NK-92 (cell line): ENCODE results near the gene HHEX.
"Not testable (repeated sequence)": the region's sequence is repeated elsewhere in the genome, so short reads cannot be mapped to it uniquely, and the experiment has no call there.

Experiments used
- DNase-seq: peaks from one replicate; lab custom pipeline; 2025; ENCODE audit not compliant: unreplicated experiment; lab: John Stamatoyannopoulos, UW

Gene HHEX

DNA sequence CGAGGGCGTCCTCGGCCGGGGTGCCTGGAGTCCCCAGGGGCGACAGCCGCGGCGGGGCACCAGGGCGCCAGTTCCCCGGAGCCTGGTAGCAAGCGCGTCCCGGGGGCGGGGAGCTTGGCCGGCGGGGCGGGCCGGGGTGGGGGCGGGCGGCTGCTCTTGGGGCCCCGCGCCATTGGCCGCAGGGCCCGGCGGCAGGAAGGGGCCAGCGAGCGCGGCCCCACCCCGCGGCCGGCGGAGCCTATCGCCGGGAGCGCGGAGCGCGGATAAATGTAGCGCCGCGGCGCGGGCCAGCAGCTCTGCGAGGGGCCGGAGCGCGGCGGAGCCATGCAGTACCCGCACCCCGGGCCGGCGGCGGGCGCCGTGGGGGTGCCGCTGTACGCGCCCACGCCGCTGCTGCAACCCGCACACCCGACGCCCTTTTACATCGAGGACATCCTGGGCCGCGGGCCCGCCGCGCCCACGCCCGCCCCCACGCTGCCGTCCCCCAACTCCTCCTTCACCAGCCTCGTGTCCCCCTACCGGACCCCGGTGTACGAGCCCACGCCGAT is at the start of gene HHEX:
Gene HHEX (plus strand): TSS at position 293 of the 548 bp plus-strand sequence. CDS start 32 bp downstream, at position 325.
- no peak for DNase-seq

DNA sequence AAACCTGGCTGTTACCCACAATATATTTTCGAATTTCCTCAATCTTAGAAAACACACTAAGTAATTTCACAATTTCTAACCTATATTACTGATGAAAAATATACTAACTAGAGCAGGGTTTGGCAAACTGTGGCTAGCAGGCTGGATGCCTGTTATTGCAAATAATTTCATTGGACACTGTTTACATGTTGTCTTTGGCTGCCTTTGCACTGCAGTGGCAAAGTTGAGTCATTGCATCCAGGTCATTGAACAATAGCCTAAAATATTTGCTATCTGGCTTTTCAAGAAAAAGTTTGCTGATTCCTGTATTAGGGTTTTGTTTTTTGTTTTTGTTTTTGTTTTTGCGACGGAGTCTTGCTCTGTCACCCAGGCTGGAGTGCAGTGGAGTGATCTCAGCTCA is 49.6 kb upstream of the HHEX start:
- DNase-seq, result no peak

DNA sequence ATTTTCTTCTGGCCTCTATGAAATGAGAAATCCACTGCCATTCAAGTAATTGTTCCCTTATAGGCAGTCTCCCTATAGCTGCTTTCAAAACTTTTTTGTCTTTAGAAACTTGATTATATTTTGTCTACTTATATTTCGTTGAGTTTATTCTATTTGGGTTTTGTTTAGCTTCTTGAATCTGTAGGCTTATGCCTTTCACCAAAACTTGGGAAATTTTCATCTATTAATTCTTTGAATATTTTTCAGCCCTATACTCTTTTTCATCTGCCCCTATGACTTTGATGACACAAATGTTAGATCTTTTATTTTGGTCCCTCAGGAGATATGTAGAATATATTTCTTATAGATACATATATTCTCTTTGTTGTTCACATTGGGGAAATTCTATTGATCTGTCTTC is 48.3 kb upstream of the HHEX start:
- DNase-seq, result no peak

GRCh38 chr10:92644921-92645320 is 44.8 kb upstream of the HHEX start:
- DNase-seq, result no peak

DNA sequence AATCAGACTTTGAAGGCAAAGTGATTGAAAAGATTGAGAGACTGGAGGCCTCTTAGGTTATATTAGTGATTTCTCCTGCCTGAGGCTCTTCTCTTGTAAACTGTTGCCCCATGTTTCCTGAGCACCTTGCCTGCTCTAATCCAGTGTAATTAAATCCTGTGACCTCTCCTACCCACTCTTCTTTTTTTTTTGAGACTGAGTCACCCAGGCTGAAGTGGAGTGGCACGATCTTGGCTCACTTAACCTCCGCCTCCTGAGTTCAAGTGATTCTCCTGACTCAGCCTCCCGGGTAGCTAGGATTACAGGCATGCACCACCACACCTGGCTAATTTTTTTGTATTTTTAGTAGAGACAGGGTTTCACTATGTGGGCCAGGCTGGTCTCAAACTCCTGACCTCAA is 38.9 kb upstream of the HHEX start:
- DNase-seq, result not testable (repeated sequence)

DNA sequence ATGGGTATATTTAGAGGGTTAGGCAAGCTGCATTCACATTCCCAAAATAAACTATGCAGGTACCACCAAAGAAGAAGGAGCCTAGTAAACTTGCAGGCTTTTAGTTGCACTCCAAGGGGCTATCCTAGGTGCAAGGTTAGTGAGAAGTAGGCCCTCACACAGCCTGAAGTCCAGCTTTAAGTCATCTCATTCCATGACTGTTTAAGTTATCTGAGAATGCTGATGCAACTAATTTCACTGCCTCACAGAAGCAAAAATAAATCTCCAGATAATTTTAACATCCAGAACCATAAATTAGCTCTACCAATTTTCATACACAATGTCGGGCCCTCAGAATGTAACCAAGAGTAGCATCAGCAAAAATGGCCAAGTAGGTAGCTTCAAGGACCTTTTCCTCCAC is 34.3 kb upstream of the HHEX start:
- no peak for DNase-seq

DNA sequence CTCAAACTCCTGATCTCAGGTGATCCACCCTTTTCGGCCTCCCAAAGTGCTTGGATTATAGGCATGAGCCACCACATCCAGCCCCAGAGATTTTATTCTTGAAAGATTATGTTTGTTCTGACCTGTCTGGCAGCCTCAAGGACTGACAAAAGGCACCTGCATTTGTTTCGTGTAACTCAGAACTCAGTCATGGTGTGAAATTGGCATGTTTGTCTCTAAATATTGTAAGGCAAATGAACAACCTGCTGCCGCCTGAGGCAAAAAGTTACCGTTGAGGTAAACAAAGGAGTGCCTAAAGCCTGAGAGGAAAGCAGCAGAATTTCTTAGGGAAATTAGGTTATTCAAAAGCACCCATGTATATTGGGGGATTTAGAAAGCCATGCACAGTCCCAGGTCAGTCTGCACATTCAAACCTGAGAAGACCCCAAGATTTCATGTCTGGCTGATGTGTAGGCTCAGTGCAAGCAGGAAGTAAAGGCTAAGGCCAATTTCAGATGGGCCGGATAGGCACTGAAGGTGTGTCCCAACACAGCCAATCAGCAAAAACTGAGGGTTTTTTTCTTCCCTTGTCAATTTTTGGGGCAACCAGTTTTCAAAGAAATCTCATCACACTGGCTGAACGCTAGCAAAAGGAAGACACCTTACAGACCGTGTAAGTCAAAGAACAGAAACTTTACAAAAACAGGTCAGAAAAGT is 33.3 kb upstream of the HHEX start:
- no peak for DNase-seq

GRCh38 chr10:92657024-92657423 is 32.7 kb upstream of the HHEX start:
- no peak for DNase-seq

- no peak for DNase-seq
Measured at GRCh38 chr10:92662848-92663247, 26.9 kb upstream of the HHEX start.

DNA sequence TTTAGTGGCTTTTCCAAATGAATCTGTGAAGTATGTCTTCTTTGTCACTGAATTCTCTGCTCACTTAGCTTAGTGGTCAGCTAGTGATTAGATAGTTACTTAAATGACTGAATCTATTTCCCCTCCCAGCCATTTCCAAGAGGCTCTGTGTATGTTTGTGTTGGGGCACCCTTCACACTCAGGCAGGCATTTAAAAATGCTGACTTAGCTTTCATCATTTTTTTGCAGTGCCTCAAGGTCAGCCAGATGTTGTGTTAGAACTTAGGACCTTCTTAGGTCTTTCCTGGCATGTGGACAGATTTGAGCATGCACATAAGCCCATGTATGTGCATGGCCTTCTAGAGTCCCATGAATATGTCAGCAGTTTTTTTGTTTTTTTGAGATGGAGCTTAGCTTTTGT is 25.4 kb upstream of the HHEX start:
- no peak for DNase-seq

DNA sequence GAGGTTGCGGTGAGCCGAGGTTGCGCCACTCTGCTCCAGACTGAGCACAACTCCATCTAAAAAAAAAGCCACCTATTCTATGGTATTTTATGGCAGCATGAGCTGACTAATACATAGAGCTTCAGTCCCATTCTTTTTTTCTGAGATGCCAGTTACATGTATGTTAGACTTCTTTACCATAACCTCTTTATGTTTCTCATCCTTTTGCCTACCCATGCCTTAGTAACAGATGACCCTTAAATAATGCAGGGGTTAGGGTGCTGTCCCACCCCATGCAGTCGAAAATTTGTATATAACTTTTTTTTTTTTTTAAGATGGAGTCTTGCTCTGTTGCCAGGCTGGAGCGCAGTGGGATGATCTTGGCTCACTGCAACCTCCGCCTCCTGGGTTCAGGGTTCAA is 22.7 kb upstream of the HHEX start:
- no peak for DNase-seq

- DNase-seq, result no peak
Measured at GRCh38 chr10:92677708-92678107, 12.0 kb upstream of the HHEX start.

GRCh38 chr10:92678206-92678605 is 11.5 kb upstream of the HHEX start:
- no peak for DNase-seq

GRCh38 chr10:92681306-92681834 is 8.4 kb upstream of the HHEX start:
- DNase-seq, result no peak

DNA sequence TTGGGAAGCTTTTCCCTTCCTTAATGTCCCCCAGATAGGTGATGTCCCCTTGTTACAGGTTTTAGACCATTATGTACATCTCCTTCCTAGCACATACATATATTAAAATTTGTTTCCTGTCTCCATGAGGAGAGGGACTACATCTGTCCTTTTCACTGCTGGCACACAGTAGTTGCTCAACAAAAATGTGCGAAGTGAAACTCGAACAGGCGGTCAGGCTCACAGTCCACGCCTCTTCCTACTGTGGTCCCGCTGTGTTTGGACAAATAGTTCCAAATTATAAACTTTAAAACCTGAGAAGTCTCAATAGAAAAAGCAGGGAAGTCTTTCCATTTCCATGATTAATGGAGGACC is 1.2 kb upstream of the HHEX start:
- DNase-seq, result no peak

DNA sequence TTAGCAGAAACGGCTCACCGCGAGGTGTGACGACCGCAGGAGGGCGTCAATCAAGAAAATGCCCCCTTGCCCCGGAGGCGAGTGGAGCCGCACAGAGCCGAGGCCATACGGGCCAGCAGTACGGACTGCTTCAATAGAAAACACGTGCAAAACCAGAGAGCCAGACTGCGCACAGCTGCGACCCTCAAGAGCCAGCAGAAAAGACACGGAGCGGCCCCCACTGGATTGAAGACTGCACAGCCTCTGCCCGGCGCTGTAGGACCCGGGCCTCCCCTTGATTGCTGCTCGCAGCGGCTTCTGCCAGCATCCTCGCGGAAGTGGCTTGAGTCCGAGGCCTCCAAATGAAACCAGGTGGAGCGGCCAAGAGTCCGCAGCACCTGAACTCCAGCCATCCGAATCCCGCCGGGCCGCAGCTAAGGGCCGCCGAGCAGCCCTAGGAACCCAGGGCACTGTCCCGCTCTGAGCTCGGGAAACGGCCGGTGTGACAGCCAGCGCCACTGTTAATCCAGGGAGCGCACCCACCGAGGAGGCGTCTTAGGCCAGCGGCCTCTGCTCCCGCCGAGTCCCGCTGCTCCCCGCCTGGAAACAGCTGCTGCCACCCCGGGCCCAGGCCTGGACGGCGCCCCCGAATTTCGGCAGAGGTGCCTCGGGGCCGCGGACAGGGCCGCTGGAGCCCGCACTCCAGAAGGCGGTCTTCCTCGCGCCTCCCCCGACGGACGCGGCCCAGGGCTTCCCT is 660 bp upstream of the HHEX start:
- no peak for DNase-seq

- DNase-seq, result no peak
Measured at GRCh38 chr10:92690211-92690914, 608 bp downstream of the HHEX start.

- no peak for DNase-seq
Measured at GRCh38 chr10:92690915-92691590, 1.3 kb downstream of the HHEX start.

DNA sequence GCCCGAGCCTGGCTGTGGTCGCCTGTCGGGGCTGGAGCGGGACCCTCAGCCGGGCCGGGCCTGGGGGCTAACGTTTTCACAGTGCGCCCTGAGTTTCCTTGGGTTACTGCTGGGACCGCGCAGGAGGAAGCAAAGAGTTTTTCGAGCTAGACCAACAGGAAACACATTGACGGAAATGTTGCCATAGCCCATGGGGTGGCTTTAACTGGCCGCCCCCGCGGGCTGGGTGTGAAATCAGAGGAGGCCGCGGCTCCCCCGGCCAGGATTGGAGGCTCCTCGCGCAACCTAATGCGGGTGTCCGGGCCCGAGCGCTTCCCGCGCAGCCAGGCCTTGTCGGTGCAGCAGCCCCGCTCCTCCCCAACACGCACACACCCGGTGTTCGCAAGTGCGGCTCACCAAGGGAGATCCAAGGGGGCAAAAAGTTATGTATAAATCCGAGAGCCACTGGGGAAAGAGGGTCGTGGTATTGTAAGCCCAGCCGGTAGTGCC is 1.9 kb downstream of the HHEX start:
- DNase-seq, result no peak

- no peak for DNase-seq
Measured at GRCh38 chr10:92692080-92692671, 2.4 kb downstream of the HHEX start.
